Body of pancreas (tissue), 4 donors: ENCODE measurements around the gene TOR1AIP1. TPM values are rescaled to one million over a fixed set of nuclear protein-coding genes. Genes with fewer than 3 reads are reported as not detected.
"Not testable (repeated sequence)": the region's sequence is repeated elsewhere in the genome, so short reads cannot be mapped to it uniquely, and the experiment has no call there.

Experiments
- ATAC-seq: fragments of 150-250 bp; one replicate; pipeline ENCODE4 v1.9.1; 2016
- DNase-seq, 4 donors: peaks; one replicate each; pipeline ENCODE4 v3.0.0-alpha.2; 2019
- H3K27ac ChIP-seq, 4 donors: fragments of 200-600 bp; sonication (generic); 1 replicate in 3 of 4; 2 replicates in 1 of 4; pipeline versions ENCODE4 v1.5.1 to v1.6.1; 2016 to 2019; ENCODE audit warnings: mild to moderate bottlenecking in 1 of 4, mixed read lengths in 1 of 4, moderate library complexity in 1 of 4
- H3K27me3 ChIP-seq, 2 donors: fragments of 200-600 bp; sonication (generic); one replicate each; pipeline ENCODE4 v1.6.0; 2016; ENCODE audit warnings: mild to moderate bottlenecking in 1 of 2
- H3K36me3 ChIP-seq, 2 donors: fragments of 200-600 bp; sonication (generic); replicated peaks in 1 of 2; 2 replicates each; pipeline ENCODE4 v1.5.1; 2016; ENCODE audit warnings: low read depth in 2 of 2; ENCODE audit not compliant: insufficient read depth in 1 of 2
- H3K4me1 ChIP-seq: fragments of 200-600 bp; sonication (generic); one replicate; pipeline ENCODE4 v1.6.0; 2016
- H3K4me3 ChIP-seq, 2 donors: fragments of 200-600 bp; sonication (generic); 1 replicate in 1 of 2; 2 replicates in 1 of 2; pipeline ENCODE4 v1.5.1; 2016 to 2019
- H3K9me3 ChIP-seq, 3 donors: fragments of 200-600 bp; sonication (generic); 1 replicate in 2 of 3; 2 replicates in 1 of 3; pipeline ENCODE4 v1.5.1; 2016
- POLR2A ChIP-seq, 3 donors: fragments of 450-650 bp; IDR thresholded peaks; one replicate each; pipeline ENCODE4 v1.6.1; 2016; ENCODE audit warnings: antibody characterized with exemption in 3 of 3, mild to moderate bottlenecking in 2 of 3
- WGBS, 2 donors: methylation state at CpG; one replicate each; pipeline ENCODE4 v1.1.5; 2017; 5-methylcytosine and 5-hydroxymethylcytosine counted together
- intact Hi-C: fragments of 100-400 bp; cut with DNase I; formaldehyde crosslinking; loops from one replicate; pipeline ENCODE4 v1.15.1; 2023
- total RNA-seq, 2 donors: library from RNA; depleted of rRNA; stranded (reverse); fragments of >200 nt; gene quantifications; one replicate each; pipeline ENCODE4 v1.1.0, GENCODE V29; 2016
- TF ChIP-seq, protein P1 (sequence below), 7 experiments: fragments of 450-650 bp in 4 of 7; fragments of 200-600 bp in 3 of 7; sonication (generic) in 3 of 7; IDR thresholded peaks; one replicate each; pipeline ENCODE4 v1.5.1; 2016 to 2019; ENCODE audit warnings: antibody characterized with exemption in 7 of 7

Gene TOR1AIP1
- total RNA-seq, 2 donors from 2014 or later, result 22.7 to 29.1 TPM

DNA sequence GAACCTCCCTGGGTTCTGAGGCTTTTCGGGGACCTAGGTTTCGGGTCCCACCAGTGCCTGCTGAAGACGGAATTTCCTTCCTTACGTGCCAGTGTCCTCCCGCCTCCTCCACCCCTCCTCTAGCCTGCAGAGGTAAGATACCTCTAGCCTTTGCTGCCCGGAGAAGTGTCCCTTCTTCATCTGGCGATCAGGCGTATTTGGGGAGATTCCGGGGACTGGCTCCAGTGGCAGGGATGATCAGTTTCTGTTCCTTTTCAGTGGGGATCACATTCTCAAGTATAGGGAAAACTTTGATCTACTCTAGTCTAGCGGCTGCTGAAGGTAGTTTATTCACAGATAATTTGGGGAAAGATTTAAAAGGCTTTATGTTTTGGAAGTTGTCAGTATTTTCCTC, 73.2 kb downstream of the TOR1AIP1 start:
- no peaks in the 10 kb centered on the region for H3K27me3 ChIP-seq
- WGBS, 2 donors, result 0% methylated on average over 9 to 10 of the region's 10 CpGs
- H3K36me3 ChIP-seq, result no peaks in the 10 kb centered on the region
- intact Hi-C loops, result no loop called here
- peak overlapping the region; percentile 89 to 99 for H3K4me3 ChIP-seq
- ATAC-seq, result peak; percentile 6
- H3K9me3 ChIP-seq, result no peaks in the 10 kb centered on the region
- no peak for DNase-seq
- H3K27ac ChIP-seq, result peak overlapping the region; percentile 94 to 97 (median 96)
- H3K4me1 ChIP-seq, result peaks cover 6% of the 10 kb centered on the region
- no peak for TF ChIP-seq POLR2A (IDR thresholded peaks at IDR 0.05)
- TF ChIP-seq, protein P1, sequence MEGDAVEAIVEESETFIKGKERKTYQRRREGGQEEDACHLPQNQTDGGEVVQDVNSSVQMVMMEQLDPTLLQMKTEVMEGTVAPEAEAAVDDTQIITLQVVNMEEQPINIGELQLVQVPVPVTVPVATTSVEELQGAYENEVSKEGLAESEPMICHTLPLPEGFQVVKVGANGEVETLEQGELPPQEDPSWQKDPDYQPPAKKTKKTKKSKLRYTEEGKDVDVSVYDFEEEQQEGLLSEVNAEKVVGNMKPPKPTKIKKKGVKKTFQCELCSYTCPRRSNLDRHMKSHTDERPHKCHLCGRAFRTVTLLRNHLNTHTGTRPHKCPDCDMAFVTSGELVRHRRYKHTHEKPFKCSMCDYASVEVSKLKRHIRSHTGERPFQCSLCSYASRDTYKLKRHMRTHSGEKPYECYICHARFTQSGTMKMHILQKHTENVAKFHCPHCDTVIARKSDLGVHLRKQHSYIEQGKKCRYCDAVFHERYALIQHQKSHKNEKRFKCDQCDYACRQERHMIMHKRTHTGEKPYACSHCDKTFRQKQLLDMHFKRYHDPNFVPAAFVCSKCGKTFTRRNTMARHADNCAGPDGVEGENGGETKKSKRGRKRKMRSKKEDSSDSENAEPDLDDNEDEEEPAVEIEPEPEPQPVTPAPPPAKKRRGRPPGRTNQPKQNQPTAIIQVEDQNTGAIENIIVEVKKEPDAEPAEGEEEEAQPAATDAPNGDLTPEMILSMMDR (IDR thresholded peaks at IDR 0.05), result peak in 2 of 7 experiments; percentile 13 to 20

DNA sequence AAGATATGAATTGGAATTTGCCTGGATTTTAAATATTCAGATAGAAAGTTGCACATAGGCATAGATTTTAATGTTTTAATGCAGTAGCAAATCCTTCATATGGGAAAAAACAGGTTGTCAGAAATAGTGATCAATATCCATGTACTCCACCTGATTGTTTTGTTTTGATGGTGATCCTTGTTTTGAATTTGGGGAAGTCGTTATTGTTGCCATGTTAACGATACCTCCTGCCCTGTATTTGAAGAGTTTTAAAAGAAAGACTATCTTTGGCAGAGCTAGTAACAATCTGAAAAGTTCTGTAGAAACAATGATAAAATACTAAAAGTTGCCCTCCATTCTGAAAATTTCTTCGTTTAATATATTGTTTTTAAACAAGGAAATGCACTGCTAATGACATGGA, 73.6 kb downstream of the TOR1AIP1 start:
- no peaks in the 10 kb centered on the region for H3K27me3 ChIP-seq
- H3K4me3 ChIP-seq, result peak overlapping the region in 1 of 2 donors; percentile 99
- ATAC-seq, result no peak
- H3K27ac ChIP-seq, result peak overlapping the region in 2 of 4 donors; percentile 95 to 97
- H3K4me1 ChIP-seq, result peaks cover 6% of the 10 kb centered on the region
- intact Hi-C loops, result no loop called here
- whole genome bisulfite sequencing, 2 donors, result 0% methylated on average over 3 of the region's 3 CpGs
- no peaks in the 10 kb centered on the region for H3K36me3 ChIP-seq
- H3K9me3 ChIP-seq, result no peaks in the 10 kb centered on the region
- DNase-seq, result no peak
- TF ChIP-seq POLR2A (IDR thresholded peaks at IDR 0.05), result no peak
- TF ChIP-seq, protein P1 (IDR thresholded peaks at IDR 0.05), result no peak

DNA sequence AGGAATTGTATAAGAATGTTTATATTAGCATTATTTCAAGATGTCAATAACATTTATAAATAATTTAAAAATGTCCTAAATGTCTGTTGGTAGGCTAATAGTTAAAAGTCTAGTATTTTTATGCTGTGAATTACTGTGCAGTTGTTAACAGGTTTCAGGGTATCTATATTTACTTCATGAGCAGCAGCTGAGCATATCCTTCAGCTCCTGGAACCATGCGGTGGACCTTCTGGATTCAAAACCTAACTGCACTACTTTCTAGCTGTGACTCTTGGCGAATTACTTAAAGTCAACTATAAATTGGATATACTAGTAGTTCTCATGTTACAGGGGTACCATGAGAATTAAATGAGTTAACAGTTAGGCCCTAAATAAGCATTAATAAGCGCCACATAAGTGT, 76.3 kb downstream of the TOR1AIP1 start:
- Histone ChIP-seq H3K4me1 (peaks cover 6% of the 10 kb centered on the region), H3K4me3 (no peak overlapping the region), H3K27ac (no peak overlapping the region), H3K27me3 (no peaks in the 10 kb centered on the region), H3K36me3 (no peaks in the 10 kb centered on the region), H3K9me3 (no peaks in the 10 kb centered on the region)
- DNase-seq (no peak), ATAC-seq (no peak)
- 60 to 68% methylated on average over 3 of the region's 3 CpGs for WGBS, 2 donors
- no peak for TF ChIP-seq POLR2A (IDR thresholded peaks at IDR 0.05)
- TF ChIP-seq, protein P1 (IDR thresholded peaks at IDR 0.05), result no peak
- intact Hi-C loops, result no loop called here

DNA sequence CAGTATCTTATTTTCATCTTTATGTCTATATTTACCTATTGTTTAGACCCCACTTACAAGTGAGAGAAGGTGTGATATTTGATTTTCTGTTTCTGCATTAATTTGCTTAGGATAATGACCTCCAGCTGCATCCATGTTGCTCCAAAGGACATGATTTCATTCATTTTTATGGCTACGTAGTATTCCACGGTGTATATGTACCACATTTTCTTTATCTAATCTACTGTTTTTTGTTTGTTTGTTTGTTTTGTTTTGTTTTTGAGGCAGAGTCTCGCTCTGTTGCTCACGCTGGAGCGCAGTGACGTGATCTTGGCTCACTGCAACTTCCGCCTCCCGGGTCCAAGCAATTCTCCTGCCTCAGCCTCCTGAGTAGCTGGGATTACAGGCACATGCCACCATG, 80.1 kb downstream of the TOR1AIP1 start:
- intact Hi-C loops, H3K4me1 ChIP-seq: not testable (repeated sequence)
- WGBS, 2 donors, result 98% methylated on average over 8 of the region's 8 CpGs

DNA sequence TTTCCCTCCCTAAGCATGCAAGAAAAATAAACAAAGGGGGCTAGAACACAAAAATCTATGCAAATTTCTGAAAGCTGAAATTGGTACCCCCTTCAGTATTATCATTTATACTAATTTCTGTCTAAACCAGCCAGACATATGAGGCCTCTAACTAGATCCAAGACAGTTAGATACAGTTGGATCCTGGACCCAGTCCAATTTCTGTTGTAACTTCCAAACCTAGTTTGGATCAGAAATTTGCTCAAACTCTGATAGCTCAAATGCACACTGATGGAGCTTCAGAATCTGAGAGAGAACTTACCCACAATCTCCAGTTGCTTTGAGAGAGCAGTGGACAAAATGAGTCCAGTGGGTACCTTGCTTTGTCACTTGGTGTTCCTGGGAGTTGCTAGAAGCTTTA, 84.5 kb downstream of the TOR1AIP1 start:
- no peak for ATAC-seq
- TF ChIP-seq, protein P1 (IDR thresholded peaks at IDR 0.05), result no peak
- no peak for TF ChIP-seq POLR2A (IDR thresholded peaks at IDR 0.05)
- no peak overlapping the region for H3K4me3 ChIP-seq
- no peaks in the 10 kb centered on the region for H3K36me3 ChIP-seq
- H3K4me1 ChIP-seq, result peaks cover 19% of the 10 kb centered on the region
- no peaks in the 10 kb centered on the region for H3K9me3 ChIP-seq
- H3K27me3 ChIP-seq, result no peaks in the 10 kb centered on the region
- intact Hi-C loops, result no loop called here
- no peak for DNase-seq
- H3K27ac ChIP-seq, result no peak overlapping the region

More for the DNA sequence above, 80.1 kb downstream of the TOR1AIP1 start:
- H3K27ac ChIP-seq, DNase-seq, H3K9me3 ChIP-seq, H3K36me3 ChIP-seq, H3K27me3 ChIP-seq, ATAC-seq, H3K4me3 ChIP-seq: not testable (repeated sequence)
